Activated naive CD8-positive, alpha-beta T cell treated with anti-CD3 and anti-CD28 coated beads, Interleukin-2, amount 50 U/mL, for 24 hours (primary cell): ENCODE measurements around the gene LTBP4.
"Not testable (repeated sequence)": the region's sequence is repeated elsewhere in the genome, so short reads cannot be mapped to it uniquely, and the experiment has no call there.

Source experiments
- ATAC-seq: fragments of 150-1000 bp; cut with Tn5 transposase; one replicate; pipeline ENCODE4 v1.10.0; 2021
- DNase-seq: peaks from one replicate; pipeline ENCODE4 v3.0.0; 2021
- H3K27ac Mint-ChIP-seq: one replicate; pipeline ENCODE4 v1.8.0; 2021; ENCODE audit warnings: mild to moderate bottlenecking, mixed read lengths
- H3K27me3 Mint-ChIP-seq: one replicate; pipeline ENCODE4 v1.8.0; 2021; ENCODE audit warnings: mixed read lengths
- H3K36me3 Mint-ChIP-seq: one replicate; pipeline ENCODE4 v1.8.0; 2021; ENCODE audit warnings: low read depth, mixed read lengths
- H3K4me1 Mint-ChIP-seq: one replicate; pipeline ENCODE4 v1.8.0; 2021; ENCODE audit warnings: mixed read lengths
- H3K4me3 Mint-ChIP-seq: one replicate; pipeline ENCODE4 v1.8.0; 2021; ENCODE audit warnings: mild to moderate bottlenecking, moderate library complexity, mixed read lengths
- H3K9me3 Mint-ChIP-seq: one replicate; pipeline ENCODE4 v1.8.0; 2021; ENCODE audit warnings: mixed read lengths

Gene LTBP4

GRCh38 chr19:40640744-40641143 lies 39.6 kb downstream of the LTBP4 start:
- Mint-ChIP-seq H3K36me3 (no peaks in the 10 kb centered on the region), H3K27ac (no peak overlapping the region), H3K4me1 (peaks cover 2% of the 10 kb centered on the region), H3K27me3 (peaks cover 4% of the 10 kb centered on the region), H3K4me3 (no peak overlapping the region), H3K9me3 (no peaks in the 10 kb centered on the region)
- ATAC-seq = no peak
- no peak for DNase-seq

GRCh38 chr19:40641281-40641680 lies 40.1 kb downstream of the LTBP4 start:
- Mint-ChIP-seq H3K36me3 (no peaks in the 10 kb centered on the region), H3K4me3 (no peak overlapping the region)

GRCh38 chr19:40642051-40642706 lies 41.0 kb downstream of the LTBP4 start:
- H3K27me3 Mint-ChIP-seq = peaks cover 13% of the 10 kb centered on the region
- DNase-seq (no peak), ATAC-seq (no peak)
- H3K4me1 Mint-ChIP-seq = peaks cover 2% of the 10 kb centered on the region
- no peaks in the 10 kb centered on the region for H3K36me3 Mint-ChIP-seq
- no peak overlapping the region for H3K4me3 Mint-ChIP-seq
- H3K27ac Mint-ChIP-seq = no peak overlapping the region
- no peaks in the 10 kb centered on the region for H3K9me3 Mint-ChIP-seq

More at GRCh38 chr19:40641281-40641680, 40.1 kb downstream of the LTBP4 start:
- no peaks in the 10 kb centered on the region for H3K9me3 Mint-ChIP-seq
- H3K4me1 Mint-ChIP-seq = peaks cover 2% of the 10 kb centered on the region
- no peak for ATAC-seq
- H3K27ac Mint-ChIP-seq = no peak overlapping the region
- no peak for DNase-seq
- peaks cover 9% of the 10 kb centered on the region for H3K27me3 Mint-ChIP-seq

DNA sequence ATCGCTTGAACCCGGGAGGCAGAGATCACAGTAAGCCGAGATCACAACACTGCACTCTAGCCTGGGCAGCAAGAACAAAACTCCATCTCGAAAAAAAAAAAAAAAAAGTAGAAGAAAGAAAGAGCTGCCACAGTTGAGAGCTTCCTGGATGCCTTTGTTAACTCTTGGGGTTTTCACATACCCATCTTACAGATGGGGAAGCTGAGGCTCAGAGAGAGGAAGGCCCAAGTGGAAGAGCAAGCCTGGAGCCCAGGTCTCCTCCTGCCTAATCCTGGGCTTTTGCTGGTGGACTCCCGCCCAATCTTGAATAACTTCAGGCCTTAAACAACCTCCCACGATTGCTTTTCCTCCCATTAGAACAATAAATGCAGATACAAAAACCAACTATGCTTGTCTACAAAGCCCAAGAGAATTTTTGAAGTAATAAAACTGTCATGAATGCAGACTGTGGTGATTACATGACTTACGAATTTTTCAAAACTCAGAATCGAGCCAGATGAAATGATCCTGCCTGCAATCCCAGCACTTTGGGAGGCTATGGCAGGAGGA lies 41.7 kb downstream of the LTBP4 start:
- ATAC-seq (no peak), DNase-seq (no peak)
- Mint-ChIP-seq H3K4me3 (no peak overlapping the region), H3K27ac (no peak overlapping the region), H3K4me1 (peaks cover 2% of the 10 kb centered on the region), H3K9me3 (no peaks in the 10 kb centered on the region), H3K36me3 (no peaks in the 10 kb centered on the region), H3K27me3 (peaks cover 13% of the 10 kb centered on the region)

DNA sequence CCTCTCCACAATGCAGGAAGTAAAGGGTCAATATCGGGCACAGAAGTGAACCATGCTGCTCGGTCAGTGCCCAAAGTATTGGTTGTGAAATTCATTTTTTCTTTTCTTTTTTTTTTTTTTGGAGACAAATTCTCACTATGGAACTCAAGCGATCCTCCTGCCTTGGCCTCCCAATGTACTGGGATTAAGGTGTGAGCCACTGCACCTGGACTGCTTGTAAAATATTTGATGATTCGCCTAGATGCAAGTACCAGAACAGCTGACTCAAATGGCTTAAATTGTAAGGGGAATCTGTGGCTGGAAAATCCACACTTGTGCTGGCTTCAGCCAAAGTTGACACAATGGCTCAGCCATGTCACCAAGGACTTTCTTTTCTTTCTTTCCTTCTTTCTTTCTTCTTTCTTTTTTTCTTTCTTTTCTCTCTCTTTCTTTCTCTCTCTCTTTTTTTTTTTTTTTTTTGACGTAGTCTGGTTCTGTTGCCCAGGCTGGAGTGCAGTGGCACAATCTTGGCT lies 45.6 kb downstream of the LTBP4 start:
- no peak for ATAC-seq
- H3K4me1 Mint-ChIP-seq = no peaks in the 10 kb centered on the region
- DNase-seq = no peak
- peaks cover 11% of the 10 kb centered on the region for H3K27me3 Mint-ChIP-seq
- H3K36me3 Mint-ChIP-seq = no peaks in the 10 kb centered on the region
- H3K4me3 Mint-ChIP-seq = no peak overlapping the region
- H3K9me3 Mint-ChIP-seq = no peaks in the 10 kb centered on the region
- H3K27ac Mint-ChIP-seq = no peak overlapping the region

- not testable (repeated sequence) for H3K36me3 Mint-ChIP-seq, H3K9me3 Mint-ChIP-seq, DNase-seq, H3K4me3 Mint-ChIP-seq, H3K27ac Mint-ChIP-seq, H3K4me1 Mint-ChIP-seq, ATAC-seq
- H3K27me3 Mint-ChIP-seq = peaks cover 11% of the 10 kb centered on the region
These were observed 48.9 kb downstream of the LTBP4 start for GRCh38 chr19:40649903-40650675.

- H3K9me3 Mint-ChIP-seq = no peaks in the 10 kb centered on the region
- no peak for DNase-seq
These were observed 49.7 kb downstream of the LTBP4 start for GRCh38 chr19:40650749-40651305.

DNA sequence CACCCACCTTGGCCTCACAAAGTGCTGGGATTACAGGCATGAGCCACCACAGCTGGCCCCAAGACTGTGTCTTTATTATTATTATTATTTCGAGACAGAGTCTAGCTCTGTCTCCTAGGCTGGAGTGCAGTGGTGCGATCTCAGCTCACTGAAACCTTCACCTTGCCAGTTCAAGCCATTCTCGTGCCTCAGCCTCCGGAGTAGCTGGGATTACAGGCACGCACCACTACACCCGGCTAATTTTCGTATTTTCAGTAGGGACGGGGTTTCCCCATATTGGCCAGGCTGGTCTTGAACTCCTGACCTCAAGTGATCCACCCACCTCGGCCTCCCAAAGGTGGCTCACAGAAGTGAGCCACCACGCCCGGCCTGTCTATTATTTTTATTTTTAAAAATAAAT lies 51.1 kb downstream of the LTBP4 start:
- not testable (repeated sequence) for H3K9me3 Mint-ChIP-seq, ATAC-seq, H3K36me3 Mint-ChIP-seq, H3K4me3 Mint-ChIP-seq, H3K27me3 Mint-ChIP-seq, H3K27ac Mint-ChIP-seq, DNase-seq, H3K4me1 Mint-ChIP-seq

More at GRCh38 chr19:40650749-40651305, 49.7 kb downstream of the LTBP4 start:
- H3K4me3 Mint-ChIP-seq = no peak overlapping the region
- ATAC-seq = no peak
- H3K36me3 Mint-ChIP-seq = no peaks in the 10 kb centered on the region
- H3K27me3 Mint-ChIP-seq = peaks cover 9% of the 10 kb centered on the region
- H3K4me1 Mint-ChIP-seq = peaks cover 2% of the 10 kb centered on the region
- H3K27ac Mint-ChIP-seq = no peak overlapping the region

GRCh38 chr19:40655684-40656083 lies 54.5 kb downstream of the LTBP4 start:
- not testable (repeated sequence) for H3K27ac Mint-ChIP-seq

GRCh38 chr19:40658031-40658430 lies 56.9 kb downstream of the LTBP4 start:
- DNase-seq = no peak
- Mint-ChIP-seq H3K27me3 (no peaks in the 10 kb centered on the region), H3K27ac (no peak overlapping the region), H3K4me1 (peaks cover 11% of the 10 kb centered on the region), H3K9me3 (no peaks in the 10 kb centered on the region), H3K4me3 (no peak overlapping the region), H3K36me3 (no peaks in the 10 kb centered on the region)
- no peak for ATAC-seq

More at GRCh38 chr19:40655684-40656083, 54.5 kb downstream of the LTBP4 start:
- not testable (repeated sequence) for ATAC-seq, H3K4me3 Mint-ChIP-seq, H3K36me3 Mint-ChIP-seq, H3K4me1 Mint-ChIP-seq, H3K27me3 Mint-ChIP-seq, H3K9me3 Mint-ChIP-seq, DNase-seq

- Mint-ChIP-seq H3K4me3 (no peak overlapping the region), H3K27ac (no peak overlapping the region), H3K9me3 (no peaks in the 10 kb centered on the region), H3K27me3 (no peaks in the 10 kb centered on the region), H3K4me1 (peaks cover 21% of the 10 kb centered on the region), H3K36me3 (no peaks in the 10 kb centered on the region)
- ATAC-seq (no peak), DNase-seq (no peak)
These were observed 57.9 kb downstream of the LTBP4 start for GRCh38 chr19:40659116-40659515.

- no peaks in the 10 kb centered on the region for H3K9me3 Mint-ChIP-seq
- no peaks in the 10 kb centered on the region for H3K27me3 Mint-ChIP-seq
- DNase-seq = no peak
- H3K36me3 Mint-ChIP-seq = no peaks in the 10 kb centered on the region
- no peak overlapping the region for H3K27ac Mint-ChIP-seq
- H3K4me3 Mint-ChIP-seq = no peak overlapping the region
- peaks cover 22% of the 10 kb centered on the region for H3K4me1 Mint-ChIP-seq
- no peak for ATAC-seq
These were observed 58.4 kb downstream of the LTBP4 start for GRCh38 chr19:40659566-40659965.

GRCh38 chr19:40661616-40662015 lies 60.4 kb downstream of the LTBP4 start:
- H3K27me3 Mint-ChIP-seq = no peaks in the 10 kb centered on the region
- peaks cover 27% of the 10 kb centered on the region for H3K4me1 Mint-ChIP-seq
- H3K27ac Mint-ChIP-seq = no peak overlapping the region
- no peak for DNase-seq
- no peaks in the 10 kb centered on the region for H3K36me3 Mint-ChIP-seq
- H3K4me3 Mint-ChIP-seq = no peak overlapping the region
- no peak for ATAC-seq
- no peaks in the 10 kb centered on the region for H3K9me3 Mint-ChIP-seq

DNA sequence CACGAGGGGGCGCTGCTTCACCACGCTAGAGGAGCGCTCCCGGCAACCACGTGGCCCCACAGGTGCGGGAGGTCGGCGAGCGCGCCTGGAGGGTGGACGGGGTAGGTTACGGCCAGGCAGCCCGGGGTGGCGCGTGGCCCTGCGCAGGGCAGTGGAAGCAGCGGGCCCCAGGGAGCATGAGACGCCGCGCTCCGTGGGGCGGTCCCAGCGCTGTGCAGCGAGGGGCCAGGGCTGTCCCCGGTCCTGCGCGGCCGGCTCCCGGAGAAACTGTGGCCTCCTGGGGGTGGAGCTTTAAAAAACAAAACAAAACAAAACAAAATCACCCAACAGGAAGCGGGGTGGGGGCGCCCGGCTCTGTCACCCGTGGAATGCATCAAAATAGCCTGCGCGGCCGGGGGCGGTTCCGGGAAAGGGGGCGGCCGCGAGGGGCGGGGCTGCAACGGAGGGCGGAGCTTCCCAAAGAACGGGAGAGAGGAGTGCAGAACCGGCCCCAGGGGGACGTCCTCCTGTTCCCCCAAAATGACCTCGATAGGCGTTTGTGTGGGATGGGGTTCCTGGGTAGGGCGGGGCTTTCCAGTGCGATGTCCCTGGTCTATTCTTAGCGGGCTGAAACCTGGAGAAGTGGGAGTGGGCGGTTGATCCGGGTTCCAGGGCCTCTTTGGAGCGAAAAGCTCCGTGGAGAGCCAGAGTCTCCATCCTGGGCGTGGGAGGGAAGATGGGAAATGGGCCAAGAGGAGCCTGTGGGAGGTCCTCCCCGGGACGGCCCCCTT lies 61.9 kb downstream of the LTBP4 start:
- no peaks in the 10 kb centered on the region for H3K27me3 Mint-ChIP-seq
- peak; percentile 85 for ATAC-seq
- no peaks in the 10 kb centered on the region for H3K9me3 Mint-ChIP-seq
- DNase-seq = peak; percentile 96
- H3K4me3 Mint-ChIP-seq = peak overlapping the region; percentile 76
- H3K27ac Mint-ChIP-seq = peak overlapping the region; percentile 83
- H3K4me1 Mint-ChIP-seq = peaks cover 28% of the 10 kb centered on the region
- H3K36me3 Mint-ChIP-seq = peaks cover 4% of the 10 kb centered on the region
